ENCODE measurements around the gene OCIAD1.
"Not testable (repeated sequence)": the region's sequence is repeated elsewhere in the genome, so short reads cannot be mapped to it uniquely, and the experiment has no call there.

Gene OCIAD1

DNA sequence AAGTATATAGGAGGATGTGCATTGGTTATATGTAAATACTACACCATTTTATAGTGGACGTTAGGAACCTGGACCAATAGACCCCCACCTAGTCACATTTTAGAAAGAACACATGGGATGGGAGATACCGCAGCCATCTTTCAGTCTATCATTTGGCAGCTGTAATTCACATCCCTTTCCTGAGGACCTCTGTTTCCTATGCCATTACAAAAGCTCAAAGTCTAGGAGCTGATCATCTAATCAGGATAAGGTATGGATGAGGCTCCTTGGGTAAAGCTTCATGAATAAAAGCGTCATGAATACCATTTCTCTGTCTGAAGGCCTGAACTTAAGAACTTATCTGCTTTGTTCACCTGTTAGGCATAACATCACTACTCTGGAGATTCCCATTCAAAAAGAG is 31.1 kb downstream of the OCIAD1 start:
- H3K9me3 ChIP-seq (ENCODE audit: insufficient read depth, low read depth, low read length) = peaks cover 6% of the 10 kb centered on the region; the same call in 1 of the 2 replicates
- H3K27ac ChIP-seq (ENCODE audit: low read length) = no peak overlapping the region
- H3K27me3 ChIP-seq (ENCODE audit: insufficient read depth, low read length) = no peaks in the 10 kb centered on the region
- H3K9ac ChIP-seq (ENCODE audit: low read depth, low read length) = no peak overlapping the region
- peaks cover 41% of the 10 kb centered on the region for H3K36me3 ChIP-seq (ENCODE audit: insufficient read depth, low read depth, low read length)
- no peaks in the 10 kb centered on the region for H3K4me1 ChIP-seq (ENCODE audit: insufficient read depth, low read length)
- no peak overlapping the region for H3K4me3 ChIP-seq (ENCODE audit: low read length)

DNA sequence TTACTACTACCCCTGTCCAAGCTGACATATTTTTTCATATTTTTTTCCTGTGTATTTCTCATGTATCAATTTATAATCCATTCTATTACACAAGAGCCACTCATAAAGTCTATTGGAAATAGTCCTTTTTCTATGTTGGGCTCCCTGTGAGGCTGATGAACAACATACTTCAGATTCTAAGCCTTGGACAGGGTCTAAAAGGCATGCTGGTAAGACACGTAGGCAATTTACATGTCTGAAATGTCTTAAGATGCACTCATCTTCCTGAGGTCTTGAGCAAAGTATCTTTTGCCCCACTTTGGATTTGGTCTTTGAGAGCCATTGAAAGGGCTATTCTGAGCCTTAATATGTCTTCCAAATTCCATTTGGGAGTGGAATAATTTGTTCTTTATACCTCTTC is 31.8 kb downstream of the OCIAD1 start:
- no peaks in the 10 kb centered on the region for H3K4me1 ChIP-seq (ENCODE audit: insufficient read depth, low read length)
- H3K4me3 ChIP-seq (ENCODE audit: low read length) = no peak overlapping the region
- peaks cover 6% of the 10 kb centered on the region; the same call in 1 of the 2 replicates for H3K9me3 ChIP-seq (ENCODE audit: insufficient read depth, low read depth, low read length)
- H3K27me3 ChIP-seq (ENCODE audit: insufficient read depth, low read length) = no peaks in the 10 kb centered on the region
- H3K9ac ChIP-seq (ENCODE audit: low read depth, low read length) = no peak overlapping the region
- no peak overlapping the region for H3K27ac ChIP-seq (ENCODE audit: low read length)
- H3K36me3 ChIP-seq (ENCODE audit: insufficient read depth, low read depth, low read length) = peaks cover 35% of the 10 kb centered on the region

DNA sequence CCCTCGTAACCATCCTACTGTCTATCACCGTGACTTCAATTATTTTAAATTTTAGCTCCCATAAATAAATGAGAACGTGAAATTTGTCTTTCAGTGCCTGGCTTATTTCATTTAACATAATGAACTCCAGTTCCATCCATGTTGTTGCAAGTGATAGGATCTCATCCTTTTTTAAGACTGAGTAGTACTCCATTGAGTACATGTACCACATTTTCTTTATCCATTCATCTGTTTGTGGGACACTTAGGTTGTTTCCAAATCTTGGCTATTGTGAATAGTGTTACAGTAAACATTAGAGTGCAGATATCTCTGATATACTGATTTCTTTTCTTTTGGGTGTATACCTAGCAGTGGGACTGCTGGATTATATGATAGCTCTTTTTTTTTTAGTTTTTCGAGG is 32.8 kb downstream of the OCIAD1 start:
- Histone ChIP-seq H3K27ac (ENCODE audit: low read length) (no peak overlapping the region), H3K36me3 (ENCODE audit: insufficient read depth, low read depth, low read length) (peaks cover 24% of the 10 kb centered on the region), H3K9ac (ENCODE audit: low read depth, low read length) (no peak overlapping the region), H3K4me1 (ENCODE audit: insufficient read depth, low read length) (no peaks in the 10 kb centered on the region), H3K27me3 (ENCODE audit: insufficient read depth, low read length) (no peaks in the 10 kb centered on the region), H3K4me3 (ENCODE audit: low read length) (no peak overlapping the region), H3K9me3 (ENCODE audit: insufficient read depth, low read depth, low read length) (peaks cover 6% of the 10 kb centered on the region; the same call in 1 of the 2 replicates)

DNA sequence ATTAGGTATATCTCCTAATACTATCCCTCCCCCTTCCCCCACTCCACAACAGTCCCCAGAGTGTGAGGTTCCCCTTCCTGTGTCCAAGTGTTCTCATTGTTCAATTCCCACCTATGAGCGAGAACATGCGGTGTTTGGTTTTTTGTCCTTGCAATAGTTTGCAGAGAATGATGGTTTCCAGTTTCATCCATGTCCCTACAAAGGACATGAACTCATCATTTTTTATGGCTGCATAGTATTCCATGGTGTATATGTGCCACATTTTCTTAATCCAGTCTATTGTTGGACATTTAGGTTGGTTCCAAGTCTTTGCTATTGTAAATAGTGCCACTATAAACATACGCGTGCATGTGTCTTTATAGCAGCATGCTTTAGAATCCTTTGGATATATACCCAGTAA is 33.8 kb downstream of the OCIAD1 start:
- H3K9me3 ChIP-seq (ENCODE audit: insufficient read depth, low read depth, low read length); H3K4me3 ChIP-seq (ENCODE audit: low read length); H3K27me3 ChIP-seq (ENCODE audit: insufficient read depth, low read length); H3K27ac ChIP-seq (ENCODE audit: low read length); H3K4me1 ChIP-seq (ENCODE audit: insufficient read depth, low read length); H3K9ac ChIP-seq (ENCODE audit: low read depth, low read length): not testable (repeated sequence)
- peaks cover 14% of the 10 kb centered on the region for H3K36me3 ChIP-seq (ENCODE audit: insufficient read depth, low read depth, low read length)

DNA sequence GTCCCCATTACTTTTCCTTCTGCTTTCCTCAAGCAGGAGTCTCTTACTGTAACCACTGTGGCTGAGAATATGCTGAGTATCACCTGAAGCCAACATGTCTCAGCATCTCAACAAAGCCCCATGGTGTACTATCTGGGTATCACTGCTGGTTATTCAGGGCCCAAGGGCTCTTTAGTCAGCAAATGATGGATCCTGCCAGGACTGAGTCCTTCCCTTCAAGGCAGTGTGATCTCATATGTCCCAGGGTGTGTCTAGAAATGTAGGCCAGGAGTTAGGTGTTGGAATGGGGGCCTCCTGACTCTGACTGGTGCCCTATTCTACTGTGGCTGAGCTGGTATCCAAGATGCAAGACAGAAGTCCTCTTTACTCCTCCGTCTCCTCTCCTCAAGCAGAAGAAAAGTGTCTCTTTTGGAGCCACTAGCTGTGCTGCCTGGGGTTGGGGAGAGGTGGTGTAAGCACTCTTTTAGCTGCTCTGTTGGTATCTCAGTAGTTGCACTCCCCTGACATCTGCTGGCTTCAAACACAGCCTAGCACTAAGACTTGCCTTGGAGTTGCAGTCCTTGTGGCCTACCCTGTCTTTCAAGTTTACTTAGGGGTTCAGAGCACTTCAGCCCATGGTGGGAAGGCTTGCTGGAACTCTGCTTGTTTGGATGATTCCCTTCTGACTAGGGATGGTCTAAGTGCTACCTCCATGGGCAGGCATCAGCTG is 47.1 kb downstream of the OCIAD1 start:
- no peaks in the 10 kb centered on the region for H3K27me3 ChIP-seq (ENCODE audit: insufficient read depth, low read length)
- no peak overlapping the region for H3K4me3 ChIP-seq (ENCODE audit: low read length)
- H3K9ac ChIP-seq (ENCODE audit: low read depth, low read length) = no peak overlapping the region
- no peaks in the 10 kb centered on the region for H3K36me3 ChIP-seq (ENCODE audit: insufficient read depth, low read depth, low read length)
- H3K4me1 ChIP-seq (ENCODE audit: insufficient read depth, low read length) = no peaks in the 10 kb centered on the region; the same call in 1 of the 2 replicates
- no peaks in the 10 kb centered on the region for H3K9me3 ChIP-seq (ENCODE audit: insufficient read depth, low read depth, low read length)
- no peak overlapping the region for H3K27ac ChIP-seq (ENCODE audit: low read length)

DNA sequence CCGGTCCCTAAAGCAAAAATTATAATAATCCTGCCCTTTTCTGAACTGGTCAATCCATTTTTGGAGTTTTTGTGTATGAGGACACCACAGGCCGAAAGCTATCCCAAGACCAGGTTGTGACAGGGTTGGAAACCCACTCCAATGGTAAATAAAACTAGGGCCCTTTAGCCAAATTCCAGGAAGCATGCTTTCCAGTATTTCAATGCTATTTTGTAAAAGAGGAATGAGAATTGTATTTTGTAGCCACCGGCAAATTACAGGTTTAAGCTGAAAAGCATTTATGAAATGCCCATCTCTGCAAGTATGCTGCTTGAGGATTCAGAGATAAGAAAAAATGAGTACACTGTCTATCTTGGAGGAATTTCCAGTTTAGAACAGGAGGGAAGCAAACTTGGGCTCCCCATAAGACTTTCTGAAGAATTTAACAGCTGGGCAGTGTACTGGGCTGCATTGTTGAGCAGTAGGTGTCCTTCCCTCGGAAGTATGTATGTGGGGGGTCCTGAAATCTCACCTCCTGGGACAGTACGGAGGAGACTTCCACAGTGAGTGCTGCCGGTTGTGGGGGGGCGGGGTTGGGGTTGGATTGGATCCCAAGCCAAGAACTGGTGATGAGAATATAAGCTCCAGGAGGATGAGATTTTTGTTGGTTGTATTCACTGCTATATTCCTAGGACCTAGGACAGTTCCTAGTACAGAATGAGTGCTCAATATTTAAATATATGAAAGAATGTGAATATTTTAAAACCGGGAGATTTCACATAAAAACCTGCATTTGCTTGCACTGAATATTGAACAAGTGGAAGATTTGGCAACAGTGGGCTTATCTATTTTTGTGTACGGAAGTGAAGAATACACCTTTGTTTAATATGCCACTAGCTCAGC is 48.9 kb downstream of the OCIAD1 start:
- Histone ChIP-seq H3K9ac (ENCODE audit: low read depth, low read length) (no peak overlapping the region), H3K4me3 (ENCODE audit: low read length) (no peak overlapping the region)

DNA sequence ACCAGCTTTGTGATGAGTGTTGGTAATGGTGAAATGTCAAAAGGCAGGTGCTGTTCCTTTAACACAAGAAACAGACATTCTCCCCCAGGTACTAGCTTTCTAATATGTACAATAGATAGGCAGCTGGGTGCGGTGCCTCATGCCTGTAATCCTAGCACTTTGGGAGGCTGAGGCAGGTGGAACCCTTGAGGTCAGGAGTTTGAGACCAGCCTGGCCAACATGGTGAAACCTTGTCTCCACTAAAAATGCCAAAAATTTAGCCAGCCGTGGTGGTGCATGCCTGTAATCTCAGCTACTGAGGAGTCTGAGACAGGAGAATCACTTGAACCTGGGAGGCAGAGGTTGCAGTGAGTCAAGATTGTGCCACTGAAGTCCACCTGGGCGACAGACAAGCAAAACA is 50.8 kb downstream of the OCIAD1 start:
- H3K9ac ChIP-seq (ENCODE audit: low read depth, low read length); H3K4me3 ChIP-seq (ENCODE audit: low read length); H3K36me3 ChIP-seq (ENCODE audit: insufficient read depth, low read depth, low read length); H3K27ac ChIP-seq (ENCODE audit: low read length); H3K9me3 ChIP-seq (ENCODE audit: insufficient read depth, low read depth, low read length); H3K27me3 ChIP-seq (ENCODE audit: insufficient read depth, low read length); H3K4me1 ChIP-seq (ENCODE audit: insufficient read depth, low read length): not testable (repeated sequence)

More for the DNA sequence above, 48.9 kb downstream of the OCIAD1 start:
- Histone ChIP-seq H3K27ac (ENCODE audit: low read length) (no peak overlapping the region), H3K27me3 (ENCODE audit: insufficient read depth, low read length) (no peaks in the 10 kb centered on the region), H3K4me1 (ENCODE audit: insufficient read depth, low read length) (no peaks in the 10 kb centered on the region; the same call in 1 of the 2 replicates), H3K36me3 (ENCODE audit: insufficient read depth, low read depth, low read length) (no peaks in the 10 kb centered on the region), H3K9me3 (ENCODE audit: insufficient read depth, low read depth, low read length) (no peaks in the 10 kb centered on the region)

DNA sequence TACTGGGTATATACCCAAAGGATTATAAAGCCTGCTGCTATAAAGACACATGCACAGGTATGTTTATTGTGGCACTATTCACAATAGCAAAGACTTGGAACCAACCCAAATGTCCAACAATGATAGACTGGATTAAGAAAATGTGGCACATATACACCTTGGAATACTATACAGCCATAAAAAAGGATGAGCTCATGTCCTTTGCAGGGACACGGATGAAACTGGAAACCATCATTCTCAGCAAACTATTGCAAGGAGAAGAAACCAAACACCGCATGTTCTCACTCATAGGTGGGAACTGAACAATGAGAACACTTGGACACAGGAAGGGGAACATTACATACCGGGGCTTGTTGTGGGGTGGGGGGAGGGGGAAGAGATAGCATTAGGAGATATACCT is 58.9 kb downstream of the OCIAD1 start:
- H3K9ac ChIP-seq (ENCODE audit: low read depth, low read length); H3K9me3 ChIP-seq (ENCODE audit: insufficient read depth, low read depth, low read length); H3K27me3 ChIP-seq (ENCODE audit: insufficient read depth, low read length); H3K4me3 ChIP-seq (ENCODE audit: low read length); H3K27ac ChIP-seq (ENCODE audit: low read length); H3K4me1 ChIP-seq (ENCODE audit: insufficient read depth, low read length): not testable (repeated sequence)
- peaks cover 33% of the 10 kb centered on the region; the same call in 1 of the 2 replicates for H3K36me3 ChIP-seq (ENCODE audit: insufficient read depth, low read depth, low read length)

DNA sequence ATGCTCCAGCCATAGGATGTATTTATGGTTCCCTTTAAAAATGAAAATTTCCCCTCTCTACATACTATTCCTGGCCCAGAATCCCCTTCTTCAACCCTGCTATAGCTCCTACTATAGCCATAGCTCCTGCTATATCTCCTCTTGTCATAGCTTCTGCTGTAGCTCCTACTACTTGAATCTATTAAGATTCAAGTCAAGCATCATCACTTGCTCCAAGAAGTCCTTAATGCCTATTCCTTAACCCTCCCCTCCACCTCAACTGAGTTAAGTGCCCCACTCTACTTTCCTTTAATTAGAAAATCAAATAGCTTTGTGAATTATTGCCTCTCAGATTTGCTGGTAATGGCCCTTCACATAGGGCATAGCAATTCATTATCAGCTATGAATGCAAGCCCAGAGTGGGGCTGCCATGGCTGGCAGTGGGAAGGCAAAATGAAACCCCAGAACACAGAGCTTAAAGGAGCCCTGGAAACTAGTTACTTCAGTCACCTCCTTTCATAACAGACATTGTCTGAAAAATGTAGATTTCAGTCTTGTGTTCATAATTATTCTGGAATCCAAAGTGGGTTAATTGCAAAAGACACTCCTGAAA is 60.2 kb downstream of the OCIAD1 start:
- no peak overlapping the region for H3K4me3 ChIP-seq (ENCODE audit: low read length)
- peaks cover 33% of the 10 kb centered on the region; the same call in 1 of the 2 replicates for H3K36me3 ChIP-seq (ENCODE audit: insufficient read depth, low read depth, low read length)
- H3K9ac ChIP-seq (ENCODE audit: low read depth, low read length) = no peak overlapping the region
- H3K27me3 ChIP-seq (ENCODE audit: insufficient read depth, low read length) = no peaks in the 10 kb centered on the region
- no peaks in the 10 kb centered on the region for H3K4me1 ChIP-seq (ENCODE audit: insufficient read depth, low read length)
- no peaks in the 10 kb centered on the region; the same call in 1 of the 2 replicates for H3K9me3 ChIP-seq (ENCODE audit: insufficient read depth, low read depth, low read length)
- no peak overlapping the region for H3K27ac ChIP-seq (ENCODE audit: low read length)

DNA sequence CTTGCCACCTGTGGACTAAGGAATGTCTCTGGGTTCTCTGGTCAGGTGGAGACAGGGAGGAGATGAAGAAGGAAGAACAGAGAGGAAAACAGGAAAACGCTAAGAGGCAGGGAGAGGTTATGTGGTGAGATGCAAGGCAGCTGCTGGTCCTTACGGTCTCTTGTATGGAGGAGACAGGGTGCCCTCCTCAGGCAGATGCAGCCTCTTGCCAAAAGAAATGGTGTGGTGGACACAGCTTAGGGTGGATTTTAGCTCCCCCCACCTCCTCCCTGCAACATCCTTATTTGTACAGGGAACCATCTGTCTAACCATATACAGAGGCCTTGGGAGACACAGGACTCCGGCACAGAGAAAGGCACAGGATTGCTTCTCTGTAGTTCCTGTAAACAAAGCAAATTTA is 66.0 kb downstream of the OCIAD1 start:
- Histone ChIP-seq H3K27ac (ENCODE audit: low read length) (no peak overlapping the region), H3K36me3 (ENCODE audit: insufficient read depth, low read depth, low read length) (peaks cover 71% of the 10 kb centered on the region; the same call in 1 of the 2 replicates), H3K9me3 (ENCODE audit: insufficient read depth, low read depth, low read length) (no peaks in the 10 kb centered on the region), H3K4me3 (ENCODE audit: low read length) (no peak overlapping the region), H3K4me1 (ENCODE audit: insufficient read depth, low read length) (no peaks in the 10 kb centered on the region), H3K9ac (ENCODE audit: low read depth, low read length) (no peak overlapping the region), H3K27me3 (ENCODE audit: insufficient read depth, low read length) (no peaks in the 10 kb centered on the region)

DNA sequence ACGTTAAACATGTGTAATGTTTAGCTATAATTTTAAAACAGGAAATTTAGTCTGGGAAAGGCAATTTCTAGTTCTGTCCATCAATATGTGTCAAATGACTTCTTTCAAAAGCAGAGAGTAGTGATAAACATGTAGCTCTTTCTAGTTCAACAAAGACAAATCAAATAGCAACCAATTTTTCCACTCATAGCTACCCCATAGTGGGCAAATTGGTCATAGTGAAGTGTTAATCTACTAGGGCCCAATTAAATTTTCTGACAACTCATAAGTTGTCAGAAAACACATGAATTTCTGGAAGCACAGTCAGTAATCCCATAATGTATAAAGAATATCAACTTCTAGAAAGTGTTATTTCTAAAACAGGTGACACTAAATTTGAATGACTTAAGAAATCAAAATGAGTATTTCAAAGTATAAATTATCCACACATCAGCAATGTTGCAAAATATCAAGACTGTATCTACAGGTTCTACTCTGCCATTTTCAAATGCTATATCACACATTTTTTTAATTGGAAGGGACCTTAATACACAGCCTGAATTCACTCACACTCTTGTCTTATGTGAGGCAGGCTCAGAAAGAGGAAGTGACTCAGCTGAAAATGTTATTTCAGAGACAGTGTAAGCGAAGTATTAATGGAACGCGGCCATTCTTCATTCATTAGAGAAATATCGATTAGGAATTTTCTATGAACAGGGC is 68.0 kb downstream of the OCIAD1 start:
- H3K9me3 ChIP-seq (ENCODE audit: insufficient read depth, low read depth, low read length) = no peaks in the 10 kb centered on the region
- H3K9ac ChIP-seq (ENCODE audit: low read depth, low read length) = no peak overlapping the region
- H3K36me3 ChIP-seq (ENCODE audit: insufficient read depth, low read depth, low read length) = peaks cover 69% of the 10 kb centered on the region; the same call in 1 of the 2 replicates
- no peaks in the 10 kb centered on the region for H3K27me3 ChIP-seq (ENCODE audit: insufficient read depth, low read length)
- H3K4me1 ChIP-seq (ENCODE audit: insufficient read depth, low read length) = no peaks in the 10 kb centered on the region
- no peak overlapping the region for H3K4me3 ChIP-seq (ENCODE audit: low read length)
- no peak overlapping the region for H3K27ac ChIP-seq (ENCODE audit: low read length)

Measured in iPS-20b (cell line).